Bronchial epithelial cell (primary cell): ENCODE results near the gene UBAC2. TPM values are rescaled to one million over a fixed set of nuclear protein-coding genes. Genes with fewer than 3 reads are reported as not detected.

Experiments
- DNase-seq: peaks from one replicate; pipeline ENCODE4 v3.0.0-alpha.2; 2010; ENCODE audit warnings: low read depth
- FAIRE-seq: peaks from 2 replicates; lab custom pipeline; 2011; peaks lifted over from hg19 to GRCh38; lab: Jason Lieb, UNC
- H3K27me3 ChIP-seq: 2 replicates; pipeline ENCODE4 v1.5.1; 2011; ENCODE audit warnings: low read length; ENCODE audit not compliant: control insufficient read depth, insufficient read depth
- H3K36me3 ChIP-seq: 2 replicates; pipeline ENCODE4 v1.5.1; 2011; ENCODE audit warnings: low read length; ENCODE audit not compliant: control insufficient read depth, insufficient read depth
- H3K4me3 ChIP-seq: 2 replicates; pipeline ENCODE4 v1.5.1; 2011; ENCODE audit warnings: mild to moderate bottlenecking, low read depth, low read length, control low read depth
- CTCF ChIP-seq: IDR thresholded peaks from 2 replicates; pipeline ENCODE4 v1.5.1; 2011; ENCODE audit warnings: mild to moderate bottlenecking, moderate library complexity, low read length, control low read depth, inconsistent platforms; ENCODE audit not compliant: insufficient read depth, severe bottlenecking
- total RNA-seq: library from RNA; depleted of rRNA; stranded (reverse); fragments of >200 nt; gene quantifications from 2 replicates; pipeline ENCODE4 v1.2.1, GENCODE V29; 2014

UBAC2 gene
- total RNA-seq, 1 donor from 2014 or later, result 40.0 TPM

- Histone ChIP-seq H3K4me3 (no peak overlapping the region), H3K27me3 (no peaks in the 10 kb centered on the region), H3K36me3 (no peaks in the 10 kb centered on the region)
- FAIRE-seq, result no peak
- TF ChIP-seq CTCF, result no peak
- DNase-seq, result no peak
Observed at GRCh38 chr13:99396446-99396845, 195.8 kb downstream of the UBAC2 start.

- TF ChIP-seq CTCF, result no peak
- Histone ChIP-seq H3K36me3 (no peaks in the 10 kb centered on the region), H3K27me3 (no peaks in the 10 kb centered on the region), H3K4me3 (no peak overlapping the region)
- FAIRE-seq, result no peak
- DNase-seq, result no peak
Observed at GRCh38 chr13:99398071-99398470, 197.4 kb downstream of the UBAC2 start.

- no peaks in the 10 kb centered on the region for H3K27me3 ChIP-seq
- H3K4me3 ChIP-seq, result no peak overlapping the region
- no peak for TF ChIP-seq CTCF
- H3K36me3 ChIP-seq, result no peaks in the 10 kb centered on the region
- DNase-seq (no peak), FAIRE-seq (no peak)
Observed at GRCh38 chr13:99398916-99399622, 198.4 kb downstream of the UBAC2 start.

GRCh38 chr13:99399623-99399974 is 198.9 kb downstream of the UBAC2 start:
- TF ChIP-seq CTCF, result no peak
- Histone ChIP-seq H3K36me3 (no peaks in the 10 kb centered on the region), H3K4me3 (no peak overlapping the region), H3K27me3 (no peaks in the 10 kb centered on the region)
- DNase-seq (no peak), FAIRE-seq (no peak)

- Histone ChIP-seq H3K4me3 (no peak overlapping the region), H3K27me3 (peaks cover 1% of the 10 kb centered on the region), H3K36me3 (no peaks in the 10 kb centered on the region)
- TF ChIP-seq CTCF, result no peak
- no peak for DNase-seq
- FAIRE-seq, result no peak
Observed at GRCh38 chr13:99403458-99403971, 202.9 kb downstream of the UBAC2 start.
